Measurements from ENCODE around the gene KAT5. TPM values are rescaled to one million over a fixed set of nuclear protein-coding genes. Genes with fewer than 3 reads are reported as not detected.

The KAT5 gene
- total RNA-seq, 1 experiment from 2014 or later: 56.6 TPM

DNA sequence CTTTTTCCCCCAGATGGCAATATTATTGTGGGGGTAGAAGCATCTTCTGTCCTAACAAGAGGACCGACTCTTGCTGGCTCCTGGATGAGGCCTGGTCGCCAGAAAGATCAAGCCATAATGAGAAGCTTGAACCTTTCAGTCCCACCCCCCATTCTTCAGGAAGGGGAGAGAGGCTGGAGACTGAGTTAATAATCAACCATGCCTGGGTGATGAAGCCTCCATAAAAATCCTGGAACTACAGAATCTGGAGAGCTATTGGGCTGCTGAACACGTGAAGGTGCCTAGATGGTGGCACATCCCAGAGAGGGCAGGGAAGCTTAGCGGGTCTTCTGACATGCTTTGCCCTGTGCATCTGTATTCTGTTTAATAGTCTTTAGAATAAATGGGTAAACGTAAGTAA, 52.4 kb downstream of the KAT5 start:
- no peak for DNase-seq (ENCODE audit: low spot score)
- H3K36me3 Mint-ChIP-seq: no peaks in the 10 kb centered on the region
- TF ChIP-seq GTF2I (CRISPR knock-in tag; conservative IDR thresholded peaks at IDR 0.05) (no peak), ZNF232 (CRISPR knock-in tag; IDR thresholded peaks at IDR 0.05) (no peak), ZNF121 (CRISPR knock-in tag; IDR thresholded peaks at IDR 0.05) (no peak), GRHL2 (CRISPR knock-in tag; IDR thresholded peaks at IDR 0.05; ENCODE audit: insufficient replicate concordance, severe bottlenecking) (no peak), CREM (CRISPR knock-in tag; IDR thresholded peaks at IDR 0.05) (no peak), KAT7 (CRISPR knock-in tag; IDR thresholded peaks at IDR 0.05; ENCODE audit: borderline replicate concordance) (no peak), ZNF317 (CRISPR knock-in tag; IDR thresholded peaks at IDR 0.05; ENCODE audit: borderline replicate concordance, low read depth) (no peak)
- TF ChIP-seq, protein P1, sequence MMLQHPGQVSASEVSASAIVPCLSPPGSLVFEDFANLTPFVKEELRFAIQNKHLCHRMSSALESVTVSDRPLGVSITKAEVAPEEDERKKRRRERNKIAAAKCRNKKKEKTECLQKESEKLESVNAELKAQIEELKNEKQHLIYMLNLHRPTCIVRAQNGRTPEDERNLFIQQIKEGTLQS (CRISPR knock-in tag; conservative IDR thresholded peaks at IDR 0.05): no peak
- TF ChIP-seq, protein P2, sequence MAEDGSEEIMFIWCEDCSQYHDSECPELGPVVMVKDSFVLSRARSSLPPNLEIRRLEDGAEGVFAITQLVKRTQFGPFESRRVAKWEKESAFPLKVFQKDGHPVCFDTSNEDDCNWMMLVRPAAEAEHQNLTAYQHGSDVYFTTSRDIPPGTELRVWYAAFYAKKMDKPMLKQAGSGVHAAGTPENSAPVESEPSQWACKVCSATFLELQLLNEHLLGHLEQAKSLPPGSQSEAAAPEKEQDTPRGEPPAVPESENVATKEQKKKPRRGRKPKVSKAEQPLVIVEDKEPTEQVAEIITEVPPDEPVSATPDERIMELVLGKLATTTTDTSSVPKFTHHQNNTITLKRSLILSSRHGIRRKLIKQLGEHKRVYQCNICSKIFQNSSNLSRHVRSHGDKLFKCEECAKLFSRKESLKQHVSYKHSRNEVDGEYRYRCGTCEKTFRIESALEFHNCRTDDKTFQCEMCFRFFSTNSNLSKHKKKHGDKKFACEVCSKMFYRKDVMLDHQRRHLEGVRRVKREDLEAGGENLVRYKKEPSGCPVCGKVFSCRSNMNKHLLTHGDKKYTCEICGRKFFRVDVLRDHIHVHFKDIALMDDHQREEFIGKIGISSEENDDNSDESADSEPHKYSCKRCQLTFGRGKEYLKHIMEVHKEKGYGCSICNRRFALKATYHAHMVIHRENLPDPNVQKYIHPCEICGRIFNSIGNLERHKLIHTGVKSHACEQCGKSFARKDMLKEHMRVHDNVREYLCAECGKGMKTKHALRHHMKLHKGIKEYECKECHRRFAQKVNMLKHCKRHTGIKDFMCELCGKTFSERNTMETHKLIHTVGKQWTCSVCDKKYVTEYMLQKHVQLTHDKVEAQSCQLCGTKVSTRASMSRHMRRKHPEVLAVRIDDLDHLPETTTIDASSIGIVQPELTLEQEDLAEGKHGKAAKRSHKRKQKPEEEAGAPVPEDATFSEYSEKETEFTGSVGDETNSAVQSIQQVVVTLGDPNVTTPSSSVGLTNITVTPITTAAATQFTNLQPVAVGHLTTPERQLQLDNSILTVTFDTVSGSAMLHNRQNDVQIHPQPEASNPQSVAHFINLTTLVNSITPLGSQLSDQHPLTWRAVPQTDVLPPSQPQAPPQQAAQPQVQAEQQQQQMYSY (CRISPR knock-in tag; IDR thresholded peaks at IDR 0.05): no peak
- H3K9me3 Mint-ChIP-seq: peaks cover 24% of the 10 kb centered on the region
- H3K4me1 Mint-ChIP-seq: no peaks in the 10 kb centered on the region
- no peak overlapping the region for H3K27ac Mint-ChIP-seq
- ATAC-seq: no peak
- no peak overlapping the region for H3K4me3 Mint-ChIP-seq
- peaks cover 16% of the 10 kb centered on the region for H3K27me3 Mint-ChIP-seq (ENCODE audit: low read depth)
- ChIA-PET POLR2A (no interaction called here), CTCF (interaction anchor here (0.7 to 1.2 kb wide), 4 partner anchors 15 to 139 kb away, joined by 3 to 6 read pairs (median 3); no protein-coding TSS in a partner anchor)

DNA sequence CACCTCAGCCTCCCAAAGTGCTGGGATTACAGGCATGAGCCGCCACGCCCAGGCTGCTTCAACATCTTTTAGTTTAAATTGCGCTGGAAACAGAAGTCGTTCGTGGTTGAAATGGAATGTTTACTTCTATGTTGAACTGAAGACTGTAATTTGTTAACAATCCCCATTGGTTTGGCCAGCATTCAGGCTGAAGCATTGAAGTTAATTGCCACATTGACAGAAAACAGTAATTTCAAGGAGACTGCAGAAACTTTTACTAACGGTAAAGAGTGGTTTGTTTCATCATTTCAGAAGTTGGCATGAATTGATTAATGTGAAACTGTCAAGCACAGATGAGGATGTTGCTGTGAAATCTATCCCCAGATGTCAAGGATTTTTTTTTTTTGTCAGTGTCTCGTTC, 54.5 kb downstream of the KAT5 start:
- POLR2A ChIA-PET: no interaction called here
- no peaks in the 10 kb centered on the region for H3K36me3 Mint-ChIP-seq
- no peaks in the 10 kb centered on the region for H3K4me1 Mint-ChIP-seq
- TF ChIP-seq, protein P3, sequence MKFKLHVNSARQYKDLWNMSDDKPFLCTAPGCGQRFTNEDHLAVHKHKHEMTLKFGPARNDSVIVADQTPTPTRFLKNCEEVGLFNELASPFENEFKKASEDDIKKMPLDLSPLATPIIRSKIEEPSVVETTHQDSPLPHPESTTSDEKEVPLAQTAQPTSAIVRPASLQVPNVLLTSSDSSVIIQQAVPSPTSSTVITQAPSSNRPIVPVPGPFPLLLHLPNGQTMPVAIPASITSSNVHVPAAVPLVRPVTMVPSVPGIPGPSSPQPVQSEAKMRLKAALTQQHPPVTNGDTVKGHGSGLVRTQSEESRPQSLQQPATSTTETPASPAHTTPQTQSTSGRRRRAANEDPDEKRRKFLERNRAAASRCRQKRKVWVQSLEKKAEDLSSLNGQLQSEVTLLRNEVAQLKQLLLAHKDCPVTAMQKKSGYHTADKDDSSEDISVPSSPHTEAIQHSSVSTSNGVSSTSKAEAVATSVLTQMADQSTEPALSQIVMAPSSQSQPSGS (CRISPR knock-in tag; IDR thresholded peaks at IDR 0.05; ENCODE audit: borderline replicate concordance, low read depth): no peak
- TF ChIP-seq, protein P4, sequence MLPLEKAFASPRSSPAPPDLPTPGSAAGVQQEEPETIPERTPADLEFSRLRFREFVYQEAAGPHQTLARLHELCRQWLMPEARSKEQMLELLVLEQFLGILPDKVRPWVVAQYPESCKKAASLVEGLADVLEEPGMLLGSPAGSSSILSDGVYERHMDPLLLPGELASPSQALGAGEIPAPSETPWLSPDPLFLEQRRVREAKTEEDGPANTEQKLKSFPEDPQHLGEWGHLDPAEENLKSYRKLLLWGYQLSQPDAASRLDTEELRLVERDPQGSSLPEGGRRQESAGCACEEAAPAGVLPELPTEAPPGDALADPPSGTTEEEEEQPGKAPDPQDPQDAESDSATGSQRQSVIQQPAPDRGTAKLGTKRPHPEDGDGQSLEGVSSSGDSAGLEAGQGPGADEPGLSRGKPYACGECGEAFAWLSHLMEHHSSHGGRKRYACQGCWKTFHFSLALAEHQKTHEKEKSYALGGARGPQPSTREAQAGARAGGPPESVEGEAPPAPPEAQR (CRISPR knock-in tag; IDR thresholded peaks at IDR 0.05): no peak
- TF ChIP-seq CREB1 (CRISPR knock-in tag; IDR thresholded peaks at IDR 0.05) (no peak), CBFB (CRISPR knock-in tag; IDR thresholded peaks at IDR 0.05; ENCODE audit: low read depth) (no peak), ZNF138 (CRISPR knock-in tag; conservative IDR thresholded peaks at IDR 0.05) (no peak), NR3C1 (CRISPR knock-in tag; conservative IDR thresholded peaks at IDR 0.05; ENCODE audit: low read depth) (no peak), ELF4 (CRISPR knock-in tag; IDR thresholded peaks at IDR 0.05; ENCODE audit: low read depth) (no peak), TEAD4 (CRISPR knock-in tag; IDR thresholded peaks at IDR 0.05) (no peak)
- TF ChIP-seq, protein P5, sequence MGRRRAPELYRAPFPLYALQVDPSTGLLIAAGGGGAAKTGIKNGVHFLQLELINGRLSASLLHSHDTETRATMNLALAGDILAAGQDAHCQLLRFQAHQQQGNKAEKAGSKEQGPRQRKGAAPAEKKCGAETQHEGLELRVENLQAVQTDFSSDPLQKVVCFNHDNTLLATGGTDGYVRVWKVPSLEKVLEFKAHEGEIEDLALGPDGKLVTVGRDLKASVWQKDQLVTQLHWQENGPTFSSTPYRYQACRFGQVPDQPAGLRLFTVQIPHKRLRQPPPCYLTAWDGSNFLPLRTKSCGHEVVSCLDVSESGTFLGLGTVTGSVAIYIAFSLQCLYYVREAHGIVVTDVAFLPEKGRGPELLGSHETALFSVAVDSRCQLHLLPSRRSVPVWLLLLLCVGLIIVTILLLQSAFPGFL (CRISPR knock-in tag; IDR thresholded peaks at IDR 0.05; ENCODE audit: borderline replicate concordance): no peak
- TF ChIP-seq, protein P6, sequence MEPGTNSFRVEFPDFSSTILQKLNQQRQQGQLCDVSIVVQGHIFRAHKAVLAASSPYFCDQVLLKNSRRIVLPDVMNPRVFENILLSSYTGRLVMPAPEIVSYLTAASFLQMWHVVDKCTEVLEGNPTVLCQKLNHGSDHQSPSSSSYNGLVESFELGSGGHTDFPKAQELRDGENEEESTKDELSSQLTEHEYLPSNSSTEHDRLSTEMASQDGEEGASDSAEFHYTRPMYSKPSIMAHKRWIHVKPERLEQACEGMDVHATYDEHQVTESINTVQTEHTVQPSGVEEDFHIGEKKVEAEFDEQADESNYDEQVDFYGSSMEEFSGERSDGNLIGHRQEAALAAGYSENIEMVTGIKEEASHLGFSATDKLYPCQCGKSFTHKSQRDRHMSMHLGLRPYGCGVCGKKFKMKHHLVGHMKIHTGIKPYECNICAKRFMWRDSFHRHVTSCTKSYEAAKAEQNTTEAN (CRISPR knock-in tag; IDR thresholded peaks at IDR 0.05): no peak
- peaks cover 21% of the 10 kb centered on the region; the same call in 1 of the 2 replicates for H3K9me3 Mint-ChIP-seq
- peaks cover 14% of the 10 kb centered on the region; the same call in 1 of the 2 replicates for H3K27me3 Mint-ChIP-seq (ENCODE audit: low read depth)
- H3K27ac Mint-ChIP-seq: no peak overlapping the region
- no peak for DNase-seq (ENCODE audit: low spot score)
- H3K4me3 Mint-ChIP-seq: no peak overlapping the region
- no peak for ATAC-seq
- CTCF ChIA-PET: interaction anchor here (0.6 kb wide), 1 partner anchor 51 kb away, joined by 4 read pairs; no protein-coding TSS in a partner anchor

Measured in WTC11 (cell line).